VCaP (cell line): ENCODE measurements around the gene MAP3K19.

ENCODE experiments used
- H3K27ac ChIP-seq: fragments of 450-650 bp; 2 replicates; pipeline ENCODE4 v1.5.1; 2017
- CTCF ChIP-seq: fragments of 450-650 bp; conservative IDR thresholded peaks from 2 replicates; pipeline ENCODE4 v1.5.1; 2017; ENCODE audit warnings: mild to moderate bottlenecking, moderate library complexity

MAP3K19 gene

GRCh38 chr2:135064149-135064548 lies 16.9 kb upstream of the MAP3K19 start:
- TF ChIP-seq CTCF, result no peak
- no peak overlapping the region for H3K27ac ChIP-seq

GRCh38 chr2:135063210-135063609 lies 16.0 kb upstream of the MAP3K19 start:
- H3K27ac ChIP-seq, result no peak overlapping the region
- no peak for TF ChIP-seq CTCF

DNA sequence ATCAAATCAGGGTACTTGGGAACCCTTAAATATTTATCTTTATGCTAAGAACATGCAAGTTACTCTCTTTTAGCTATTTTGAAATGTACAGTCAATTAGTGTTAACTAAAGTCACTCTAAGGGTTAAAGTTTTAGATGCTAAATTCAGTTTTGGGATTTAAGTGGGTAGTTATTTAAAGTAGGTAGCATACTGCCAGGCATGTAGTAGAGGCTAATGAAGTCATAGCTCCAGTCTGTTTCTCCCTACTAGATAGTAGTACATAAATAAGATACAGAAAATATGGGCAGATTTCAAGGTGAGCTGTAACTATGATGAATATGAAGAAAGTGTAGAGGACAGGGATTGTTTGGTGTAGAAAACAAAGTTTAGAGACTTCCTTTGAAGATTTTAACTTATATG lies 12.3 kb upstream of the MAP3K19 start:
- no peak overlapping the region for H3K27ac ChIP-seq
- no peak for TF ChIP-seq CTCF

- TF ChIP-seq CTCF, result no peak
- no peak overlapping the region for H3K27ac ChIP-seq
Measured at GRCh38 chr2:135056790-135057189, 9.5 kb upstream of the MAP3K19 start.

DNA sequence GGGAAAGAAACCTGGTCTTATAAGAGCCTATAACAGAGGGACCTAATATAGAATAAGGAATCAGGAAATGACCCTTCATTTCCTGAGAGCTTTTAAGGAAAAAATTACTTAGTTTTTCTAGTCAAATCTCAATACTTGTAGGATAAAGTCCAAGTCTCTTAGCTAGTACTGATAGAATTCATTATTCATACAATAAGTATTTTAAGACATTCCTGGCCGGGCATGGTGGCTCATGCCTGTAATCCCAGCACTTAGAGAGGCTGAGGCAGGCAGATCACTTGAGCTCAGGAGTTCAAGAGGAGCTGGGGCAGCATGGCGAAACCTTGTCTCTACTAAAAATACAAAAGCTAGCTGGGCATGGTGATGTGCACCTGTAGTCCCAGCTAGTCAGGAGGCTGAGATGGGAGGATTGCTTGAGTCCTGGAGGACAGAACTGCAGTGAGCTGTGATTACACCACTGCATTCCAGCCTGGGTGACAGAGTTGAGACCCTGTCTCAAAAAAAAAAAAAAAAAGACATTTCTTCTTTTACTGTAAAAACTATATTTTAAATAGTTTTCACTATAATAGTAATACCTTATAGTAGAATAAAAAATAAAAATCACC lies 8.0 kb upstream of the MAP3K19 start:
- TF ChIP-seq CTCF, result no peak
- no peak overlapping the region for H3K27ac ChIP-seq

- H3K27ac ChIP-seq, result peak overlapping the region; percentile 84
Measured at GRCh38 chr2:135052997-135053474, 5.8 kb upstream of the MAP3K19 start.

More at GRCh38 chr2:135052997-135053474, 5.8 kb upstream of the MAP3K19 start:
- no peak for TF ChIP-seq CTCF
